ENCODE measurements around the gene ABCC3. TPM values are rescaled to one million over a fixed set of nuclear protein-coding genes. Genes with fewer than 3 reads are reported as not detected.

The ABCC3 gene
- total RNA-seq, 1 donor from 2014 or later, result 0.20 TPM

DNA sequence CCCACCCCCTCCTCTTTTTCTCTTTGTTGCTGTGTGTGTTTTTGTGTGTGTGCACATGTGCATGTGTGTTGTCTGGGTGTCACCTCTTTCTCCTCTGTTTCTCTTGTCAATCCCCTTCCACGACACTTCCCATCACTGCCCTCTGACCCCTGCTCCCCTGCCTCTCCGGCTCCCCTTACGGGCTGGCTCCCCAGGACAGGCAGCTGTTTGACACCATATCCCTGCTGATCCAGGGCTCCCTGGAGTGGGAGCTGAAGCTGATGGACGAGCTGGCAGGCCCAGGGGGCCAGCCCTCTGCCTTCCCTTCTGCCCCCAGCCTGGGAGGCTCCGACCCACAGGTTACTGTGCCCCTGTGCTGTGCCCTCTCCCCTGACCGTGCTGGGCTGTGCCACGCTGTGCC, 15.2 kb upstream of the ABCC3 start:
- Mint-ChIP-seq H3K9me3 (no peaks in the 10 kb centered on the region), H3K27me3 (peaks cover 17% of the 10 kb centered on the region), H3K27ac (no peak overlapping the region), H3K4me1 (no peaks in the 10 kb centered on the region), H3K4me3 (no peak overlapping the region), H3K36me3 (ENCODE audit: low read depth) (no peaks in the 10 kb centered on the region)
- CTCF ChIA-PET, result no interaction called here
- POLR2A ChIA-PET, result interaction anchor here (0.7 kb wide), 1 partner anchor 78 kb away, joined by 5 read pairs; no protein-coding TSS in a partner anchor
- intact Hi-C loops (cut with micrococcal nuclease), result no loop called here
- DNase-seq (no peak), ATAC-seq (ENCODE audit: low read depth) (no peak)
- TF ChIP-seq, protein P1, sequence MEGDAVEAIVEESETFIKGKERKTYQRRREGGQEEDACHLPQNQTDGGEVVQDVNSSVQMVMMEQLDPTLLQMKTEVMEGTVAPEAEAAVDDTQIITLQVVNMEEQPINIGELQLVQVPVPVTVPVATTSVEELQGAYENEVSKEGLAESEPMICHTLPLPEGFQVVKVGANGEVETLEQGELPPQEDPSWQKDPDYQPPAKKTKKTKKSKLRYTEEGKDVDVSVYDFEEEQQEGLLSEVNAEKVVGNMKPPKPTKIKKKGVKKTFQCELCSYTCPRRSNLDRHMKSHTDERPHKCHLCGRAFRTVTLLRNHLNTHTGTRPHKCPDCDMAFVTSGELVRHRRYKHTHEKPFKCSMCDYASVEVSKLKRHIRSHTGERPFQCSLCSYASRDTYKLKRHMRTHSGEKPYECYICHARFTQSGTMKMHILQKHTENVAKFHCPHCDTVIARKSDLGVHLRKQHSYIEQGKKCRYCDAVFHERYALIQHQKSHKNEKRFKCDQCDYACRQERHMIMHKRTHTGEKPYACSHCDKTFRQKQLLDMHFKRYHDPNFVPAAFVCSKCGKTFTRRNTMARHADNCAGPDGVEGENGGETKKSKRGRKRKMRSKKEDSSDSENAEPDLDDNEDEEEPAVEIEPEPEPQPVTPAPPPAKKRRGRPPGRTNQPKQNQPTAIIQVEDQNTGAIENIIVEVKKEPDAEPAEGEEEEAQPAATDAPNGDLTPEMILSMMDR (IDR thresholded peaks at IDR 0.05), result no peak

- Mint-ChIP-seq H3K4me3 (no peak overlapping the region), H3K27me3 (peaks cover 17% of the 10 kb centered on the region), H3K9me3 (no peaks in the 10 kb centered on the region), H3K4me1 (no peaks in the 10 kb centered on the region), H3K27ac (no peak overlapping the region), H3K36me3 (ENCODE audit: low read depth) (no peaks in the 10 kb centered on the region)
- TF ChIP-seq, protein P1 (IDR thresholded peaks at IDR 0.05), result no peak
- DNase-seq (no peak), ATAC-seq (ENCODE audit: low read depth) (no peak)
- ChIA-PET POLR2A (no interaction called here), CTCF (no interaction called here)
- intact Hi-C loops (cut with micrococcal nuclease), result no loop called here
Observed at GRCh38 chr17:50620237-50620636, 14.4 kb upstream of the ABCC3 start.

DNA sequence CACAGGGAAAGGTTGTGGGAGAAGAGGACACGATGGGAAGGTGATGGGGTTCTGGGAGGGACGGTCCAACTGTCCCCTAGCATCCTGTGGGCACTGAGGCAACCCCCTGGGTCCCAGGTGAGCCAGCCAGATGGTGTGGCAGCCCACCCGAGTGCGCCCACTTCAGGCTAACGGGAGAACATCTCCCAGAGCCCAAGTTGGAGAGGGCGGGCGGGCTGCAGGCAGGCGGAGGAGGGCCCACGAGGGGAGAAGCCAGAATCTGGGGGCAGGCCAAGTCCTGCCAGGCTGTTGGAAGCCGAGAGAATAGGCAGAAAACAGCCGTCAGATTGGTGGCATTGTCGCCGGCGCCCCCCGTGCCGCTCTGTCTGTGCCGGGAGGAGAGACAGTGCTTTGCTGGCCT, 13.8 kb upstream of the ABCC3 start:
- Mint-ChIP-seq H3K4me1 (no peaks in the 10 kb centered on the region), H3K36me3 (ENCODE audit: low read depth) (no peaks in the 10 kb centered on the region), H3K9me3 (no peaks in the 10 kb centered on the region), H3K27me3 (peaks cover 17% of the 10 kb centered on the region), H3K27ac (no peak overlapping the region), H3K4me3 (no peak overlapping the region)
- no peak for DNase-seq
- ChIA-PET CTCF (no interaction called here), POLR2A (no interaction called here)
- intact Hi-C loops (cut with micrococcal nuclease), result no loop called here
- no peak for ATAC-seq (ENCODE audit: low read depth)
- TF ChIP-seq, protein P1 (IDR thresholded peaks at IDR 0.05), result no peak

GRCh38 chr17:50621574-50622031, 13.1 kb upstream of the ABCC3 start:
- CTCF ChIA-PET, result no interaction called here
- H3K9me3 Mint-ChIP-seq, result no peaks in the 10 kb centered on the region
- no peak for ATAC-seq (ENCODE audit: low read depth)

DNA sequence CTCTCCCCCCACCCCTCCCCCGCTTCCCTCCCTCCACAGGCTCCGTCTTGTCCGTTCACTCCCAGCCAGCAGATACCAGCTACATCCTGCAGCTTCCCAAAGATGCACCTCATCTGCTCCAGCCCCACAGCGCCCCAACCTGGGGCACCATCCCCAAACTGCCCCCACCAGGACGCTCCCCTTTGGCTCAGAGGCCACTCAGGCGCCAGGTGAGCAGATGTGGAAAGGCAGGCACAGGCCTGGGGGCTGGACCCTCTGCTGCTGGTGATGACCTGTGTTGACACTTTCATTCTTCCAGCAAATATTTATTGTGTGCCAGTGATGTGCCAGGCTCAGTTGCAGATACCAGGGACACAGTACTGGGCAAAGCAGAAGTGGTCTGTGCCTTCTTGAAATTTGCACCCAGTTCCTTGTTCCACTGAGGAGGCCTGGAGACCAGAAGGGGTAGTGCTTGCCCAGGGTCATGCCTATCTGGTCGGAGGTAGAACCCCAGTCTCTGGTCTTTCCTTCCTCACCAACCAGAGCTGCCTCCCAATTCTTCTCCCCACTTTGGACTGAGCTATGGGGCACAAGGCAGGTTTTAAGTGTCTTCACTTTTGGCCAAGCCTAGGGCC, 10.3 kb upstream of the ABCC3 start:
- Mint-ChIP-seq H3K9me3 (no peaks in the 10 kb centered on the region), H3K27ac (no peak overlapping the region), H3K27me3 (peaks cover 32% of the 10 kb centered on the region), H3K4me1 (no peaks in the 10 kb centered on the region), H3K4me3 (no peak overlapping the region), H3K36me3 (ENCODE audit: low read depth) (no peaks in the 10 kb centered on the region)
- POLR2A ChIA-PET, result no interaction called here
- TF ChIP-seq, protein P1 (IDR thresholded peaks at IDR 0.05), result no peak
- intact Hi-C loops (cut with micrococcal nuclease), result no loop called here
- ATAC-seq (ENCODE audit: low read depth) (no peak), DNase-seq (no peak)
- CTCF ChIA-PET, result no interaction called here

More at GRCh38 chr17:50621574-50622031, 13.1 kb upstream of the ABCC3 start:
- POLR2A ChIA-PET, result no interaction called here
- intact Hi-C loops (cut with micrococcal nuclease), result no loop called here
- Mint-ChIP-seq H3K4me3 (no peak overlapping the region), H3K27me3 (peaks cover 16% of the 10 kb centered on the region), H3K27ac (no peak overlapping the region), H3K36me3 (ENCODE audit: low read depth) (no peaks in the 10 kb centered on the region), H3K4me1 (no peaks in the 10 kb centered on the region)
- TF ChIP-seq, protein P1 (IDR thresholded peaks at IDR 0.05), result no peak
- no peak for DNase-seq

Measured in activated B cell treated with CpG ODN at 0.5 μM for 24 hours (primary cell).